ENCODE data around the gene SLC12A8.

Gene SLC12A8, protein sequence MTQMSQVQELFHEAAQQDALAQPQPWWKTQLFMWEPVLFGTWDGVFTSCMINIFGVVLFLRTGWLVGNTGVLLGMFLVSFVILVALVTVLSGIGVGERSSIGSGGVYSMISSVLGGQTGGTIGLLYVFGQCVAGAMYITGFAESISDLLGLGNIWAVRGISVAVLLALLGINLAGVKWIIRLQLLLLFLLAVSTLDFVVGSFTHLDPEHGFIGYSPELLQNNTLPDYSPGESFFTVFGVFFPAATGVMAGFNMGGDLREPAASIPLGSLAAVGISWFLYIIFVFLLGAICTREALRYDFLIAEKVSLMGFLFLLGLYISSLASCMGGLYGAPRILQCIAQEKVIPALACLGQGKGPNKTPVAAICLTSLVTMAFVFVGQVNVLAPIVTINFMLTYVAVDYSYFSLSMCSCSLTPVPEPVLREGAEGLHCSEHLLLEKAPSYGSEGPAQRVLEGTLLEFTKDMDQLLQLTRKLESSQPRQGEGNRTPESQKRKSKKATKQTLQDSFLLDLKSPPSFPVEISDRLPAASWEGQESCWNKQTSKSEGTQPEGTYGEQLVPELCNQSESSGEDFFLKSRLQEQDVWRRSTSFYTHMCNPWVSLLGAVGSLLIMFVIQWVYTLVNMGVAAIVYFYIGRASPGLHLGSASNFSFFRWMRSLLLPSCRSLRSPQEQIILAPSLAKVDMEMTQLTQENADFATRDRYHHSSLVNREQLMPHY

DNA sequence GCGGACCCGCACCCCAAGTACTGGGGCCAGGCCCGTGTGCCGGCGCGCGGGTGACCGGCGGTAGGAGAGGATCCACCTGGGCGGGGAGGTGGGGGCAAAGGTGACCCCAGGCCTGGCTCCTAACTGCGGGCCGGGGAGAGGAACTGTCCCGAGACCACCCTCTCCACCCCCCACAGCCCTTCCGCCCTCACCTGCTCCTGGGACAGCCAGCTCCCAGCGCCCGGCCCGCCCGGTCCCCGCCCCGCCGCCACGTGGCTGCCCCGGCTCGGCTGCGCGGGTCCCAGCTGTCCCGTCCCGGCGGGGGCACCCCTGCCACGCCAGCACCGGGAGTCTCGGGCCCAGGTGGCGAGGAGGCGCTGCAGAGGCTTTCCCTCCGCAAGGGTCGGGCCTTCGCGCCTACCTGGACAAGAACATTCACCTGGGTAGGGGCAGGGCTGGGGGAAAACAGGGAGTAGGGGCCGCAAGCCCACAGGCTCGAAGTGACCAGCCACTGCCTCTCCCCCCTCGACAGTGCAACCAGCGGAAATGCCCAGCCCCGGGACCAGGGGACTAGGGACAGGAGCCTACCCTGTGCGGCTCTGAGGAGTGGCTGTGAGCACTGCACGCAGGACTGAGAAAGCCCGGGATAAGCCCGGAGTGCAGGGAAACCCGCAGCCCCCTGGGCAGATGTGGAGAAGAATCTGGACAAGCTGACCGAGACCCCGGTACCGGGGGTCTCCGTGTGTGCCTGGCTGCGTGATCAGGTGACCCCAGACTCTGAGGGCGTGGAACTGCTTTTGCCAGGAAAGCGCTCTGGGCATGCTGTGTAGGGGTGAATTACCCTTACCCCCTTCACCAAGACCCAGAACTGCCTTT lies at the start of gene SLC12A8:
SLC12A8 (minus strand) TSS at position 240 of the 855 bp plus-strand sequence. CDS start 1,399 bp downstream, outside the sequence.
- DNase-seq, result no peak

DNA sequence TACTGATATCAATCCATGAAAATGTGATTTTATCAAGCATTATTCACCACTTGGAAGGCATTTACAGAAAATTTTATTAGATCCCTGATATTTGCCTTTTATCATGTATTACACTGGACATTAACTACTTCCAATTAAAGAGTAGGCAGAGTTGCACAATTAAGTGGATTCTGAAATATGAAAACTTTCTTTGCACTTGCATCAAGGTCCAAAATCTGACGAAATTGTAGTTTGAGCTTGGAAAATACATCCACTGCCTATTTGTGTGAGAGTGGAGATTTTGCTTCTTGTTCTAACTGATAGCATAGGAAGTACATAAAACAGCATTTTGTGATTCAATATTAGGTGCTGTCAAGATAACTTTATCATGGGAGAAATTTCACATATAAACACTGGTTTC lies 49.6 kb upstream of the SLC12A8 start:
- DNase-seq, result no peak

DNA sequence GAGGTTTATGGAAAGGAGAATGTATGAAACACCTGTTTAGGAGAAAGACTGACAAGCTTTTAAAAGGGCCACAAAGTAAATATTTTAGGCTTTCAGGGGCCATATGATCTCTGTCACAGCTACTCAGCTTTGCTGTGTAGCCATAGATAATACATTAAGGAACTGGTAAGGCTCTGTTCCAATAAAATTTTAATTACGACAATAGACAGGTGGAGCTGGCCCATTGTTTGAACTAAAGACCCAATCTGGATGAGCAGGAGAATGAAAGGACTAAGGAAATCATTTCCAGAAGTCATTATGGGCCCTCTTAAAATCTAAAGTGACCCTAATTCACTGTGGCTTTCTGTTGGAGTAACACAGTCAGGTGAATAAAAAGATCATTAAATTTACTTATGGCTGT lies 48.5 kb upstream of the SLC12A8 start:
- DNase-seq, result peak; percentile 15

DNA sequence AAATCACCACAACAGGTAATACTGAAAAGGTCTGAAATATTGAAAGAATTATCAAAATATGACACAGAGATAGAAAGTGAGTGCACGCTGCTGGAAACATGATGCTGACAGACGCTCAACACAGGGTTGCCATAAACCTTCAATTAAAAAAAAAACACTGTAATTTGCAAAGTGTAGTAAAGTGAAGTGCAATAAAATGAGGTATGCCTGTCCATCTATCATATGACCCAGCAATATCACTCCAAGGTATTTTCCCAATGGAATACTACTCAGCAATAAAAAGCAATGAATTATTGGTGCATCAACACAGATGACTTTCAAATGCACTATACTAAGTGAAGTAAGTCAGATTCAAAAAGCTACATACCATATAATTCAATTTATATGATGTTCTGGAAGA lies 47.6 kb upstream of the SLC12A8 start:
- DNase-seq, result no peak

DNA sequence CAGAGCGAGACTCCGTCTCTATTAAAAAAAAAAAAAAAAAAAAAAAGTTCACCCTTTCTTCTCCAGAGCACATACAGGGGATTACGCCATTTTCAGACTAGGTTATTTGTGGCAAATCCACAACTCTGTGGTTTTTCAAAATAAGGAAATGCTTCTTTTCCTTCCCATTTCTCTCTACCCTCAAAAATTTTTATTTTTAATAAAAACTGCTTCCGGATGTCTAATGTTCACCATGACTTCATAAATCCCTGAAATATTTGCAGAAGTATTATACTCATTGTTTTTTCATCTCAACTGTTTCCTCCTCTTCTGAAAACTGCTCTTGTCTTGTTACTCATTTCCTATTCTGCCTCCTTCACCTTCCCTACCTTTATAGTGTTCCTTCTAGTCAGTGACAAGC lies 45.0 kb upstream of the SLC12A8 start:
- DNase-seq, result no peak

DNA sequence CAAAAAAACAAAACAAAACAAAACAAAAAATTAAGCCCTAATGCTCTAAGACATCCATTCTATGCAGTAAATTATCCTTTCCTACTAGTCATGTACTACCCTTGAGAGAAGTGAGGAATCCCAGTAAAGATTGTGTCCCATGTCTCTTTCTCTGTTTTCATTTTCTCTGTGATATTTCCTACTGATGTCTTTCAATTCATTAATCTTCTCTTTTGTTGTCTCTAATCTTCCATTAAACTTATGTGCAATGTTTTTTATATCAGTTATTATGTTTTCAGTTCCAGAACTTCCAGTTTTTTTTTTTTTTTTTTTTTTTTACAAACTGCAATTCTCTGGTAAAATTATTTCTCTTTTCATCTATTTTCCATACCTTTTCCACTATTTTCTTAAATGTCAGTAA lies 44.1 kb upstream of the SLC12A8 start:
- no peak for DNase-seq

DNA sequence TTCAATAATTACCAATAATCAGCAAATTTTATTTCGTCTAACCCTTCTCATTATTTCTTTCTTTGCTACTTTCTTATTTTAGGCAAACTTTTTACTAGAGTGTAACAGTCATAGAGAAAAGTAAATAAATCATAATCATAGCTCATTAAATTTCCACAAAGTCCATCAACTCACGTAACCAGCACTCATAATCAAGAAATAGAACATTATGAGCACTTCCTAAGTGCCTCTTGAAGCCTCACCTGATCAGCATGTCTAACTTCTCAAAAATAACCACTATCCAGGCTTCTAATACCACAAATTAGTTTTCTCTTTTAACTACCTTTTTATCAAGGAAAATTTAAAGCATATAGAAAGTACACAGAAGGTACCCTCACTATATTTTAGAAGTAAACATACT lies 38.4 kb upstream of the SLC12A8 start:
- DNase-seq, result no peak

DNA sequence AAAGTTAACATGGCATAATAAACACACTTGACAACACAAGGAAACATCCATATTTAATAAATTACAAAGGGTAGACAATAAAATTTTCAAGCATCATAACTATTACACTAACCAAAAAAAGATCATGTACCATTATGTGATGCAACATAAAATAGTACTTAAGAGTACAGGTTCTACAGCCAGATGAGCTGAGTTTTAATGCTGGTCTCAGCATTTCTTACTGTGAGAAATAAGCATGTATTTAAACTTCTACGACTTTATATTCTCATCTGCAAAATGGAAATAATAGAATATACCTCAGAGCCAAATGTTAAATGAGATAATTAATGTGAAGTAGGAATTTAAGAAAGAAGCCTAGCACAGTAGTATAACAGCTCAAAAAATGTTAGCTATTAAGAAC lies 33.7 kb upstream of the SLC12A8 start:
- no peak for DNase-seq

DNA sequence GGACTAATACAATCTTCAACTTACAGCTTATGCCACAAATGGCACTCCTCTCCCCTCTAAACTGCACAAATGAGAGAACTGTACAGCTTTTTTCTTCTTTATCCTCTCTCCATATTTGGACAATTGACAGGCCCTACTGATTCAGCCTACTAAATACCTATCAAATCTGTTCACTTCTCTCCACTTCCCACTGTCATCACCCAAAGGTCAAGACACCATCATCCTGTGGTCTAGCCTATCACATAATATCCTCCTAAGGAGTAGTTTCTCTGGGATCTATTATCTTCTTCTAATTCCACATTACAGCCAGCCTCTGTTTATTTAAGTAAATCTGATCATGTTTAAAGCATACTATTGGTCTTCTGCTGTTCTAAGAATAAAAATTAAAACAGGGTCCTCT lies 33.0 kb upstream of the SLC12A8 start:
- no peak for DNase-seq

DNA sequence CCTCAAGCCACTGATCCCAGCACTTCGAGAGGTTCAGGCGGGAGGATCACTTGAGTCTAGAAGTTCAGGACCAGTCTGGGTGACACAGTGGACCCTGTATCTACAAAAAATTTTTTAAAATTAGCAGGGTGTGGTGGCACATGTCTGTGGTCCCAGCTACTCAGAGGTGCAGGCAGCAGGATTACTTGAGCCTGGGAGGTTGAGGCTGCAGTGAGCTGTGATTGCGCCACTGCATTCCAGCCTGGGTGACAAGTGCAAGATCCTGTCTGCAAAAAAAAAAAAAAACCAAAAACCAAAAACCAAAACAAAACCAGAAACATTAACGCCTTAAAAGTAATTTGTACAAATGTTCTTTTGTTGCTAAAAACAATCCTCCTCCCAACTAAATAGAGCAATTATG lies 27.9 kb upstream of the SLC12A8 start:
- DNase-seq, result no peak

DNA sequence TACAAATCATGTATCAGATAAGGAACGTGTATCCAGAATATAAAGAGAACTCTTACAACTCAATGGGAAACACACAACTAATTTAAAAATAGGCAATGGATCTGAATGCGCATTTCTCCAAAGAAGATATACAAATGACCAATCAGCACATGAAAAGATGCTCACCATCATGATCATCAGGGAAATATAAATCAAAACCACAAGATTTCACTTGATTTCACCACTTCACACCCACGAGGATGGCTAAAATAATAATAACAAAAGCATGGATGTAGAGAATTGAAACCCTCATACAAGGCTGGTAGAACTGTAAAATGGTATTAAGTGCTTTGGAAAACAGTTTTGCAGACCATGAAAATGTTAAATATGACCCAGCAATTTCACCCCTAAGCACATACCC lies 26.7 kb upstream of the SLC12A8 start:
- no peak for DNase-seq

DNA sequence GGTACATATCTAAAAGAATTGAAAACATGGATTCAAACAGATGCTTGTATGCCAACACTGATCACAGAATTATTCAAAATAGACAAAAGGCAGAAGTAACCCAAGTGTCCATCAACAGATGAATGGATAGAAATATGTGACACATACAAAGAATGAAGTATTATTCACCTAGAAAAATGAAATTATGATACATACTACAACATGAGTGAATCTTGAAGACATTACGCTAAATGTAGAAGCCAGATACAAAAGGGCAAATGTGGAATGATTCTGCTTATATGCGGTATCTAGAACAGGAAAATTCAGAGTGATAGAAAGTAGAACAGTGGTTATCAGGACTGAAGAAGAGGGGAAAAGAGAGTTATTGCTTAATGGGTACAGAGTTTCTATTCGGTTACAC lies 26.2 kb upstream of the SLC12A8 start:
- no peak for DNase-seq

DNA sequence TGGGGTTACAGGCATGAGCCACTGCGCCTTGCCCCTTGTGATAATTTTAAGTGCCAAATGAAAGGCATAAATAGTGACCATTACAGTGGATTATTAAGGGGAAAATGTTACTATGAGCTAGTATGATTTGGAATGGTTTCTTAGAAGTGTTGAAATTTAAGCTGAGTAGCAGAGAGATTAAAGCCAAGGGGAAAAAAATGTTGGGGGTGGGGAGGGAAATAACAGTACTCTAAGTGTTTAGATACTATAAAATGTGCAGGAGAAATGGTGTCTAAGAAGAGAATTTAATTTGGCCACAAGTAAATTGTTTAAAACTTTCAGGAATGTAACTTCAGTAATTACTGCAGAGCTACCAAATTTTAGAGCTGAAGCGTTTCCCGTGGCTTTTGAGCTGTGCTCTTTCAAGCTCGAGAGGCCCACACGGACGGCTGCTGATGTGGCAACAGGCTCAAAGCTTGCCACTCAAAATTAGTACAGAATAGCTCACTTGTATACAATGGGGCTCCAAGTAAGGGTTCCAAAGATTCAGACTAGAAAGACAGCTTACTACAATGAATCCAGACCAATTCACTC lies 23.9 kb upstream of the SLC12A8 start:
- DNase-seq, result no peak

DNA sequence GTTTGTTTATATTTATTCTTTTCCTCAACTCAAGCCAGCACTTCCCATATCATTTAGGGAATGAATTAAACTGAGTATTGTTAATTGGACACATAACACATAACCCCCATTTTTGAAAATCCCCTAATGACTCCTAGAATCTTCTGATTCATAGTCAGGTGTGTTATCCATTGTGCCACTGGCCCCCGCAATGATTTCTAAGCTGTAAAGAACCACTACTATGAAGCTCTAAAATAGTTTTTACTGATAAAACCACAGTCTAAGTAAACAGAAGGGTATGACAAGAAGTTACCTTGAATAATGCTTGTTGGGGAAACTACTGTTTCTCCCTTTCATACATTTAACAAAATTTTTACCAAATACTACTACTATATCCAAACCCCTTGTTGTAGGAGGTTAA lies 22.3 kb upstream of the SLC12A8 start:
- no peak for DNase-seq

DNA sequence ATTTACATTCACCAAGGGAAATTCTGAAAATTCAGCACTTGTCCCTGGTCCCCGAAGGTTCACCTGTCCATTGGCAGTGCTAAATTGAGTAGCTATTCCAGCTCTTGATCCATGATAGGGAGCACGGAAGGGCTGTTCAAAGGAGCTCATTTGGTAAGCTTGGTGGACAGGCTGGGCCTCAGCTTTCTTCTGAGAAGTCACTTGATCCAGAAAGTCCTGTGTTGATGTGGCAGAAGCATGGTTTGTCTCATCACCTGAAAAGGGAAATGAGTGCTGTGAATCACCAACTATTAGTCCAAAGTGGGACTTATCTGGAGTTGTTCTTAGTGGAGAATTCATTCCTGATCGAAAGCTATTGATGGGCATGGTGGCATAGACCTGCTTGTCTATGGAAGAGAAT lies 19.9 kb upstream of the SLC12A8 start:
- no peak for DNase-seq

DNA sequence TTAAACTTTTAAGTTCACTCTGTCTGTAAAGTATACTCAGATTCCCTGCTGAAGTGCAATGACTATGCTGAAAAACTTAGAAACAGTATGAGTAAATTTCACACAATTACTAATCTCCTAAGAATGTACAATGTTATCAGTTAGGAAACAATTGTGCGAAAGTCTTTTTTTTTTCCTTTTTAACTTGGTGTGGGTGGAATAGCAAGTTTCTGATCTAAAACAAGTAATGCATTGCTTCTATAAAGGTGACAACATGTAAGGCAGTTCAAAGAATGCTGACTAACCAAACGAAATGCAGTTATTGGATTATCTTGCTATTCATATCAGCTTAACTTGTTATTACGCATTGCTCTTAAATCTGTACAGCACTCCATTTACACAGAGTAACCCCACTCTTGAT lies 19.3 kb upstream of the SLC12A8 start:
- DNase-seq, result no peak

DNA sequence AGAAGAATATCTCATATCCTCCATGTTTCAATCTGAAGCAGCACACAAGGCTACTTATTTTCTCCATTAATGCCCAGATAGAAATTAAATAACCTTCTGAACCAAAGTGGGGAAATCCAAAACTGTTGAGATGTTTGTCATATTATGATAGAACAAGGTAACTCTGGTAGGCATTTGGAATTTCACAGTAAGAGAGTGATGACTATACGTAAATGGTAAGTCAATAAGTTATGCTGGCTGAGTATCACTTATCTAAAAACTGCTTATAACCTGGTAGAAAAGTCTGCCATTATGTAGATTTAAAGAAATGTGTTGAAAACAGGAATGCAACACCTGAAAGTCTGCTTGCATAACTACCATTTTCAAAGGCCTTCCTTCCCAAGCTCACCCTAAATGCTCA lies 17.2 kb upstream of the SLC12A8 start:
- no peak for DNase-seq

DNA sequence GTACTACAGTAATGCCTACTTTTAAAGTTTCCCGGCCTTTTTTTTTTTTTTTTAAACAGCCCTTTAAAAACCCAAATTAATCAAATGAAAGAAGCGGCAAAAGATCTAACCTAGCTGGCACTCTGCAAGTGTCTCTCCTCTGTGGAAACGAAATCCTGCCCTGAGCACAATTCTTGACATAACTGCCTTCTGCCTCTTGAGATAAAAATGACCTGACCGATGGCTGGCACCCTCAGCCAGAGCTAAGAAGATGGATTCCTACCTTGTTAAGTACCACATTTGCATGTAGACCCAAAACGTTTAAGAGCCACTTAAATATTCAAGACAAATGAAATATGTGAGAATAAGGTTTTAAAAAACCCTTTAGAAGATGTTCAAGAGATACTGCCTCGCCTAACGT lies 16.6 kb upstream of the SLC12A8 start:
- DNase-seq, result no peak

DNA sequence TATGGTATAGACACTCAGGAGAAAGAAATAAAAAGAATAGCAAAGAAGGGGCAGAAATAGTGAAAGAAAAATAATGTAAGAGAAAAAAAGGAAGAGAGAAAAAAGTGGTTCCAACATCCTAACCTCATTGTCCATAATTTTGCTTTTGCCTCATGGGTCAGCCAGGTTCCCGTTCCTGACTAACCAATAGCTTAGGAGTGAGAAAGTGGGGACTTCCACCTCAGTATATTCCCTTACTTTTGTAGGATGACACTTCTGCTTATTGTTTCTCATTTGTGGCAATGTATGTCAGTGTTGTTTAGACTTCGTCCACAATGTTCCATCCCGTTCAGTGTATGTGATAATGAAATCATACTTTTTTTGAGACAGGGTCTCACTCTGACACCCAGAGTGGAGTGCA lies 9.3 kb upstream of the SLC12A8 start:
- no peak for DNase-seq

DNA sequence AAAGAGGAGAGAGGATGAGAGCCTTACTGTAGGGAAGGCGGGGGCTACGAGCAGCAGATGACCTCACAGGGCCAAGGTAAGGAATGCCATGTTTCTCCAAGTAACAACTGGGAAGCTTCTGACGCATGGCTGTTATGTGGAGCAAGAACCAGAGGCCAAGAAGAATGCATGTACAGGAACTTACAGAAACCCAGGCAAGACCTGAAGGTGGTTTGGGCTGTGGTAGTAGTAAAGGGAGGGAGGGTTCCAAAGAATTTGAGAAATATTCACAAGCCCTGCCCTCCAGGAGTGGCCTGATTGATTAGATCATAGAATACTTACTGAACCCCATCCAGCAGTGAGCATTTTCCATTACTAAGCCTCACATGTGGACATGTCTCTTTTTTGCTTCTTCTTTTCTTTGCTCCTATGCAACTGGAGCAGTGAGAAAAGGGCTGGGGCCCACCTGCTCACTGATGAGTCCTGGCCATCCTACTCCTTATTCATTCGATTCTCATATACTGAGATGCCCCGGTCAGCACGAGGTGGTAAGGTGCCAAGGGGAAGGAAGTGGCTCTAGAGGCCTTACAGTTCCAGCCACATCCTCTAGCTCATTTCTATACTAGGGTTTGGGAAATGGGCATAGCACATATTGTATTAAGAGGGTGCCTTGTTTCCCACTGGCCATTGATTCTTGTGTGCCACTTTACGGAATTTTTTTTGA lies 8.3 kb upstream of the SLC12A8 start:
- no peak for DNase-seq

DNA sequence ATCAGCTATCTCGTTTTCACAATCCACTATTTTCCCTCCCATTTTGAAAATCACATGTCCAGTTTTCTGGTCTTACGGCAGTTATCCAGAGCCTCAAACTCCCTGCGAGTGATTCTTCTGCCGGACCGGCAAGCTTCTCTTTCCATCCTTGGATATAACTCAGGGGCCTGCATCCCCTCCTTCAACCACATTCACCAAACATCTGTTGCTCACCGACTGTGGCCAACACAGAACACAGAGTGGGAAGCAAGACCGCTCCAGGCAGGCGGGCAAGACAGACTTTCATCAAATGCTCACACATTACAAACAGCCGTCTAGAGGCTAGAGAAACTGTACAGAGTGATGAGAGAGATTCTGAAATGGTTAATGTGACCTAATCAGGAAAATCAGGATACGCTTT lies 7.6 kb upstream of the SLC12A8 start:
- DNase-seq, result no peak

DNA sequence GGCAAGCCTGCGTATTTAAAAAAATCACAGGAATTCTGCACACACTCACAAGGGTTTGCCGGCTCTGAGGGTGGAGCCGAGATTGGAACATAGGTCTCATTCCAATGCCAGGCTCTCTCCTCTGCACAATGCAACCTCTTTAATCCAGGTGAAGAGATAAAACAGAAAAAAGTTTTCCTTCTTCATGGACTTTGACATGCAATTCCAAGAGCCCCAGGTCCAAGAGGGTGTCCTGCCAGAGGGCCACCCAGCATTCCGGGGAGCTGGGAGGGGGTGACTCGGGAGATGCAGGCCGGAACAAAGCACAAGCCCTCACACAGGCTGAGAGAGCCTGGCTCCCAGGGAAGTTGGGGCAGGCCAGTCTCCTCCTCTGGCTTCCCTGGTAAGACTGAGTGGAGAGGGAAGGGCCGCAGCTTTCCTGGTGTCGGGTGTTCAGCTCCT lies 6.7 kb upstream of the SLC12A8 start:
- no peak for DNase-seq

DNA sequence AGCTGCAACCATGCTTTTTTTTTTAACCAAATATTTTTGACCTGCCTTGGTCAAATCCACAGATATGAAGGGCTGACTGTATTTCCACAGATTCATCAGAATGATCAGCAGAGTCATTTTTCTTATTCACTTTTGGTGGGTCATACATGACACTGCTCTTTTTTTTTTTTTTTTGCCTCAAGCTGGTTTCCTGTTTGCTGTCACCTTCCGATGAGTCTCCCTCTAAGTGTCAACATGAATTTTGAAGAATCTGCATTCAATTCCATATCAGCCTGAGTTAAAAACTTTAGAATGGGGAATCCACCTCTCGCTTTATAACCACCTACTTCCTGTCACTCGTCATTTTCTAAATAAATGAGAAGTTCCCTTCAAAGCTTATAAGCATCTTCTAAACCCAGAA lies 2.2 kb upstream of the SLC12A8 start:
- no peak for DNase-seq

Measured in NCI-H2107 (cell line).